Posterior cingulate gyrus (tissue), 11 donors: ENCODE results near the gene EME1.
A peak's percentile ranks its signal among the peaks of the same experiment; 100 is the strongest.

ENCODE experiments used
- DNase-seq, 10 donors: peaks; one replicate each; pipeline versions ENCODE4 v3.0.0 to v3.0.0-alpha.2; 2020 to 2021; ENCODE audit warnings: mixed read lengths in 3 of 10
- intact Hi-C: fragments of 100-400 bp; cut with DNase I; formaldehyde crosslinking; loops from one replicate; pipeline ENCODE4 v1.15.1; 2023

Gene EME1

GRCh38 chr17:50361561-50362480, 11.2 kb upstream of the EME1 start:
- intact Hi-C loops, result loop anchor here (1.0 kb wide), 1 partner anchor 116 kb away; the partner anchor contains the start of gene RSAD1
- peak in 8 of 10 donors; percentile 43 to 94 (median 61) for DNase-seq

GRCh38 chr17:50362661-50363060, 10.4 kb upstream of the EME1 start:
- intact Hi-C loops, result loop anchor here (1.0 kb wide), 1 partner anchor 116 kb away; the partner anchor contains the start of gene RSAD1
- DNase-seq, result peak in 1 of 10 donors; percentile 46

- intact Hi-C loops, result no loop called here
- DNase-seq, result peak; percentile 46 to 95 (median 68)
Observed at GRCh38 chr17:50363217-50364060, 9.6 kb upstream of the EME1 start.

GRCh38 chr17:50364061-50364458, 9.0 kb upstream of the EME1 start:
- intact Hi-C loops, result no loop called here
- DNase-seq, result no peak

GRCh38 chr17:50364715-50365114, 8.3 kb upstream of the EME1 start:
- intact Hi-C loops, result no loop called here
- DNase-seq, result peak in 2 of 10 donors; percentile 53 to 58

GRCh38 chr17:50365165-50365564, 7.9 kb upstream of the EME1 start:
- intact Hi-C loops, result no loop called here
- no peak for DNase-seq

- intact Hi-C loops, result no loop called here
- peak in 1 of 10 donors; percentile 59 for DNase-seq
Observed at GRCh38 chr17:50365649-50366393, 7.2 kb upstream of the EME1 start.

GRCh38 chr17:50367401-50367800, 5.6 kb upstream of the EME1 start:
- DNase-seq, result peak in 2 of 10 donors; percentile 33 to 53
- intact Hi-C loops, result no loop called here

- intact Hi-C loops, result no loop called here
- peak in 2 of 10 donors; percentile 40 to 59 for DNase-seq
Observed at GRCh38 chr17:50370052-50370451, 3.0 kb upstream of the EME1 start.

- no peak for DNase-seq
- intact Hi-C loops, result no loop called here
Observed at GRCh38 chr17:50371526-50371925, 1.5 kb upstream of the EME1 start.

- intact Hi-C loops, result no loop called here
Observed at GRCh38 chr17:50372222-50372757, 739 bp upstream of the EME1 start.

GRCh38 chr17:50373705-50374104, 676 bp downstream of the EME1 start:
- DNase-seq, result no peak
- intact Hi-C loops, result no loop called here

More at GRCh38 chr17:50372222-50372757, 739 bp upstream of the EME1 start:
- no peak for DNase-seq

- intact Hi-C loops, result no loop called here
- no peak for DNase-seq
Observed at GRCh38 chr17:50375858-50376538, 3.0 kb downstream of the EME1 start.

GRCh38 chr17:50379351-50380132, 6.5 kb downstream of the EME1 start:
- intact Hi-C loops, result no loop called here
- DNase-seq, result no peak

- intact Hi-C loops, result no loop called here
- no peak for DNase-seq
Observed at GRCh38 chr17:50380369-50381259, 7.6 kb downstream of the EME1 start.

- intact Hi-C loops, result no loop called here
Observed at GRCh38 chr17:50381260-50381815, 8.3 kb downstream of the EME1 start.

GRCh38 chr17:50381920-50382319, 8.9 kb downstream of the EME1 start:
- DNase-seq, result no peak
- intact Hi-C loops, result no loop called here

More at GRCh38 chr17:50381260-50381815, 8.3 kb downstream of the EME1 start:
- no peak for DNase-seq
